RWPE2 (cell line): ENCODE results near the gene FHL5.
"Not testable (repeated sequence)": the region's sequence is repeated elsewhere in the genome, so short reads cannot be mapped to it uniquely, and the experiment has no call there.

ENCODE experiments used
- ATAC-seq: fragments of 200-7000 bp; cut with Tn5 transposase; 3 replicates; pipeline ENCODE4 v1.9.1; 2021; ENCODE audit warnings: low read depth
- DNase-seq: peaks from one replicate; pipeline ENCODE4 v3.0.0-alpha.2; 2020; ENCODE audit warnings: low spot score
- H3K27ac ChIP-seq: fragments of 450-650 bp; 2 replicates; pipeline ENCODE4 v1.5.1; 2017; ENCODE audit warnings: mild to moderate bottlenecking; ENCODE audit not compliant: poor library complexity, severe bottlenecking
- H3K27me3 ChIP-seq: fragments of 250-450 bp; sonication (Bioruptor Pico); 2 replicates; pipeline ENCODE4 v1.5.1; 2021; ENCODE audit warnings: mild to moderate bottlenecking, moderate library complexity; ENCODE audit not compliant: insufficient read depth, poor library complexity, severe bottlenecking
- H3K36me3 ChIP-seq: fragments of 250-450 bp; sonication (Bioruptor Pico); 2 replicates; pipeline ENCODE4 v1.5.1; 2020; ENCODE audit warnings: low read depth, mild to moderate bottlenecking, moderate library complexity
- H3K4me1 ChIP-seq: fragments of 250-450 bp; sonication (Bioruptor Pico); 2 replicates; pipeline ENCODE4 v1.5.1; 2021; ENCODE audit warnings: mild to moderate bottlenecking, moderate library complexity; ENCODE audit not compliant: insufficient read depth, poor library complexity, severe bottlenecking
- H3K4me3 ChIP-seq: fragments of 250-450 bp; sonication (Bioruptor Pico); 2 replicates; pipeline ENCODE4 v1.5.1; 2021; ENCODE audit warnings: mild to moderate bottlenecking, moderate library complexity; ENCODE audit not compliant: severe bottlenecking
- H3K9me3 ChIP-seq: fragments of 250-450 bp; sonication (Bioruptor Pico); 2 replicates; pipeline ENCODE4 v1.5.1; 2021; ENCODE audit warnings: mild to moderate bottlenecking, moderate library complexity; ENCODE audit not compliant: severe bottlenecking
- CTCF ChIP-seq: fragments of 450-650 bp; IDR thresholded peaks from one replicate; pipeline ENCODE4 v1.5.1; 2017; ENCODE audit warnings: mild to moderate bottlenecking, moderate library complexity; ENCODE audit not compliant: poor library complexity, severe bottlenecking

FHL5 gene

GRCh38 chr6:96545882-96546281 is 17.0 kb upstream of the FHL5 start:
- peaks cover 88% of the 10 kb centered on the region for H3K36me3 ChIP-seq
- no peak overlapping the region for H3K27ac ChIP-seq
- no peaks in the 10 kb centered on the region for H3K27me3 ChIP-seq
- no peaks in the 10 kb centered on the region for H3K4me1 ChIP-seq
- H3K4me3 ChIP-seq, result no peak overlapping the region
- no peak for ATAC-seq
- DNase-seq, result no peak
- H3K9me3 ChIP-seq, result no peaks in the 10 kb centered on the region
- TF ChIP-seq CTCF, result no peak

GRCh38 chr6:96547654-96548053 is 15.3 kb upstream of the FHL5 start:
- no peaks in the 10 kb centered on the region for H3K9me3 ChIP-seq
- no peaks in the 10 kb centered on the region for H3K4me1 ChIP-seq
- DNase-seq (no peak), ATAC-seq (no peak)
- H3K27me3 ChIP-seq, result no peaks in the 10 kb centered on the region
- H3K36me3 ChIP-seq, result peaks cover 93% of the 10 kb centered on the region
- H3K27ac ChIP-seq, result no peak overlapping the region
- H3K4me3 ChIP-seq, result no peak overlapping the region
- TF ChIP-seq CTCF, result no peak

- H3K36me3 ChIP-seq, result peaks cover 61% of the 10 kb centered on the region
Observed at GRCh38 chr6:96554558-96554957, 8.4 kb upstream of the FHL5 start.

GRCh38 chr6:96559740-96560139 is 3.2 kb upstream of the FHL5 start:
- H3K4me3 ChIP-seq, ATAC-seq, DNase-seq, H3K27me3 ChIP-seq, H3K36me3 ChIP-seq, H3K4me1 ChIP-seq, H3K9me3 ChIP-seq, H3K27ac ChIP-seq: not testable (repeated sequence)

More at GRCh38 chr6:96554558-96554957, 8.4 kb upstream of the FHL5 start:
- Histone ChIP-seq H3K9me3 (no peaks in the 10 kb centered on the region), H3K4me1 (no peaks in the 10 kb centered on the region), H3K4me3 (no peak overlapping the region), H3K27ac (no peak overlapping the region), H3K27me3 (no peaks in the 10 kb centered on the region)
- no peak for TF ChIP-seq CTCF
- ATAC-seq (no peak), DNase-seq (no peak)

GRCh38 chr6:96563853-96564252 is 925 bp downstream of the FHL5 start:
- TF ChIP-seq CTCF, result no peak
- Histone ChIP-seq H3K4me1 (no peaks in the 10 kb centered on the region), H3K27ac (no peak overlapping the region), H3K4me3 (no peak overlapping the region), H3K27me3 (peaks cover 3% of the 10 kb centered on the region), H3K9me3 (no peaks in the 10 kb centered on the region), H3K36me3 (no peaks in the 10 kb centered on the region)
- no peak for ATAC-seq
- DNase-seq, result no peak

- Histone ChIP-seq H3K36me3 (no peaks in the 10 kb centered on the region), H3K4me3 (no peak overlapping the region), H3K27me3 (no peaks in the 10 kb centered on the region), H3K4me1 (no peaks in the 10 kb centered on the region), H3K9me3 (no peaks in the 10 kb centered on the region), H3K27ac (no peak overlapping the region)
- DNase-seq (no peak), ATAC-seq (no peak)
- TF ChIP-seq CTCF, result no peak
Observed at GRCh38 chr6:96570053-96570452, 7.1 kb downstream of the FHL5 start.
